GM12878 (cell line): ENCODE data around the gene CNTN6. TPM values are rescaled to one million over a fixed set of nuclear protein-coding genes. Genes with fewer than 3 reads are reported as not detected.

Experiments
- ATAC-seq: fragments of 200-7000 bp; cut with Tn5 transposase; 3 replicates; pipeline ENCODE4 v1.9.1; 2020; ENCODE audit warnings: mild to moderate bottlenecking, moderate library complexity
- BruUV-seq: library from RNA; stranded (reverse); fragments of 400-500 nt; replicated peaks from 2 replicates; lab custom pipeline; 2021; lab: Mats Ljungman, UMichigan
- CTCF ChIA-PET: fragments of 300-600 bp; sonication (Branson Sonifier 250); formaldehyde crosslinking; extraction: SDS; loops from one replicate; lab custom pipeline; 2021; ENCODE audit warnings: inconsistent platforms; lab: Yijun Ruan, JAX
- POLR2A ChIA-PET: fragments of 350-600 bp; formaldehyde crosslinking; extraction: SDS; loops from one replicate; lab custom pipeline; 2021; ENCODE audit warnings: inconsistent platforms; lab: Charles Lee
- RAD21 ChIA-PET: fragments of 300-600 bp; sonication (Branson Sonifier 250); formaldehyde crosslinking; loops from one replicate; lab custom pipeline; 2023; ENCODE audit warnings: antibody characterized with exemption; ENCODE audit not compliant: unreplicated experiment; lab: Charles Lee
- SMC1A ChIA-PET: fragments of 300-600 bp; sonication (Branson Sonifier 250); formaldehyde crosslinking; loops from one replicate; lab custom pipeline; 2023; ENCODE audit not compliant: unreplicated experiment, uncharacterized antibody; lab: Charles Lee
- DNase-seq: peaks from one replicate; pipeline ENCODE4 v3.0.0-alpha.2; 2011; ENCODE audit warnings: low read depth, low spot score
- FAIRE-seq: peaks from 3 replicates; lab custom pipeline; 2011; peaks lifted over from hg19 to GRCh38; lab: Jason Lieb, UNC
- H2AFZ ChIP-seq: 2 replicates; pipeline ENCODE4 v1.6.0; 2011; ENCODE audit warnings: low read depth, low read length, control low read depth; ENCODE audit not compliant: control insufficient read depth
- H3K27ac ChIP-seq: 2 replicates; pipeline ENCODE4 v1.5.1; 2011; ENCODE audit warnings: control low read depth; ENCODE audit not compliant: control insufficient read depth, insufficient read depth
- H3K27me3 ChIP-seq, 2 experiments: replicated peaks in 1 of 2; 2 replicates each; pipeline versions ENCODE4 v1.6.0 to v1.6.1; 2011; ENCODE audit warnings: low read length in 1 of 2; ENCODE audit not compliant: control insufficient read depth in 2 of 2, insufficient read depth in 2 of 2
- H3K36me3 ChIP-seq, 2 experiments: 2 replicates each; pipeline ENCODE4 v1.5.1; 2011; ENCODE audit warnings: low read length in 1 of 2; ENCODE audit not compliant: control insufficient read depth in 2 of 2, insufficient read depth in 2 of 2
- H3K4me1 ChIP-seq: 2 replicates; pipeline ENCODE4 v1.6.1; 2011; ENCODE audit warnings: mild to moderate bottlenecking, low read length, moderate library complexity, mixed read lengths; ENCODE audit not compliant: control insufficient read depth, insufficient read depth
- H3K4me2 ChIP-seq: 2 replicates; pipeline ENCODE4 v1.6.0; 2011; ENCODE audit warnings: control low read depth; ENCODE audit not compliant: control insufficient read depth, insufficient read depth
- H3K4me3 ChIP-seq: fragments of 200-600 bp; sonication (generic); 2 replicates; pipeline ENCODE4 v1.5.1; 2016
- H3K79me2 ChIP-seq: 2 replicates; pipeline ENCODE4 v1.6.0; 2011; ENCODE audit warnings: low read length; ENCODE audit not compliant: control insufficient read depth, insufficient read depth
- H3K9ac ChIP-seq: 2 replicates; pipeline ENCODE4 v1.8.0; 2011; ENCODE audit warnings: low read length, control low read depth, mixed read lengths; ENCODE audit not compliant: control insufficient read depth, insufficient read depth
- H3K9me3 ChIP-seq: replicated peaks from 3 replicates; pipeline ENCODE4 v1.5.1; 2011; ENCODE audit warnings: mild to moderate bottlenecking, low read length; ENCODE audit not compliant: control insufficient read depth, insufficient read depth
- H4K20me1 ChIP-seq: 2 replicates; pipeline ENCODE4 v1.6.0; 2011; ENCODE audit not compliant: control insufficient read depth, insufficient read depth
- BRCA1 ChIP-seq: IDR thresholded peaks from 2 replicates; pipeline ENCODE4 v1.6.1; 2011; ENCODE audit warnings: low read depth, low read length, improper control_type of control experiment
- CUX1 ChIP-seq: IDR thresholded peaks from 2 replicates; pipeline ENCODE4 v1.6.1; 2012; ENCODE audit warnings: improper control_type of control experiment, low read depth, low read length; ENCODE audit not compliant: insufficient replicate concordance
- ETV6 ChIP-seq, 2 experiments: fragments of 450-650 bp in 1 of 2; IDR thresholded peaks in 1 of 2; conservative IDR thresholded peaks in 1 of 2; 2 replicates each; pipeline ENCODE4 v1.6.1; 2014; ENCODE audit warnings: antibody characterized with exemption in 1 of 2, borderline replicate concordance in 1 of 2, low read depth in 1 of 2, mild to moderate bottlenecking in 1 of 2, moderate library complexity in 1 of 2
- KLF5 ChIP-seq: fragments of 450-650 bp; IDR thresholded peaks from 2 replicates; pipeline ENCODE4 v1.6.1; 2014; ENCODE audit warnings: mild to moderate bottlenecking; ENCODE audit not compliant: partially characterized antibody
- LARP7 ChIP-seq: fragments of 450-650 bp; IDR thresholded peaks from 2 replicates; pipeline ENCODE4 v1.6.1; 2017; ENCODE audit warnings: mild to moderate bottlenecking
- MYB ChIP-seq: fragments of 150-350 bp; IDR thresholded peaks from 2 replicates; pipeline ENCODE4 v1.6.1; 2014; ENCODE audit warnings: mild to moderate bottlenecking, low read depth, low read length, borderline replicate concordance
- NFYA ChIP-seq: IDR thresholded peaks from 2 replicates; pipeline ENCODE4 v1.6.1; 2011; ENCODE audit warnings: low read depth, mild to moderate bottlenecking, low read length, improper control_type of control experiment, borderline replicate concordance
- PAX5 ChIP-seq: IDR thresholded peaks from 2 replicates; pipeline ENCODE4 v1.6.1; 2011; ENCODE audit warnings: low read depth, low read length, borderline replicate concordance
- PKNOX1 ChIP-seq: fragments of 450-650 bp; IDR thresholded peaks from 2 replicates; pipeline ENCODE4 v1.6.1; 2016; ENCODE audit warnings: mild to moderate bottlenecking
- RCOR1 ChIP-seq: conservative IDR thresholded peaks from 2 replicates; pipeline ENCODE4 v1.6.1; 2012; ENCODE audit warnings: low read depth, low read length, improper control_type of control experiment
- STAT3 ChIP-seq: IDR thresholded peaks from 2 replicates; pipeline ENCODE4 v1.6.1; 2011; ENCODE audit warnings: low read depth, low read length, improper control_type of control experiment
- SUZ12 ChIP-seq: fragments of 200-600 bp; sonication (generic); IDR thresholded peaks from one replicate; pipeline ENCODE4 v1.6.1; 2018; ENCODE audit warnings: antibody characterized with exemption, mild to moderate bottlenecking; ENCODE audit not compliant: unreplicated experiment
- TARDBP ChIP-seq: IDR thresholded peaks from 2 replicates; pipeline ENCODE4 v1.6.1; 2016; ENCODE audit warnings: borderline replicate concordance
- TCF3 ChIP-seq: IDR thresholded peaks from 2 replicates; pipeline ENCODE4 v1.6.1; 2012; ENCODE audit warnings: low read depth, mild to moderate bottlenecking, low read length, borderline replicate concordance; ENCODE audit not compliant: insufficient read depth
- USF2 ChIP-seq: IDR thresholded peaks from 2 replicates; pipeline ENCODE4 v1.6.1; 2011; ENCODE audit warnings: low read depth, low read length, improper control_type of control experiment, borderline replicate concordance
- in situ Hi-C: fragments of 300-500 bp; cut with MboI; formaldehyde crosslinking; loops from 9 replicates; pipeline ENCODE4 v1.14.3; 2018; ENCODE audit warnings: mixed read lengths
- intact Hi-C: fragments of 100-400 bp; cut with micrococcal nuclease; formaldehyde crosslinking; loops from one replicate; pipeline ENCODE4 v1.14.2; 2022; ENCODE audit not compliant: unreplicated experiment
- polyA plus RNA-seq, 11 experiments: library from polyadenylated mRNA; depleted of rRNA in 4 of 11; unstranded in 6 of 11; stranded (reverse) in 5 of 11; fragments of >200 nt; fragmentation: Nextera tagmentation in 4 of 11; fragmentation: Illumina TruSeq in 1 of 11; extraction: Ambion mirVana in 4 of 11; extraction: Trizol in 1 of 11; gene quantifications; 1 replicate in 1 of 11; 2 replicates in 10 of 11; pipeline versions ENCODE4 v1.2.1 to v1.2.3, GENCODE V29; 2011 to 2016; ENCODE audit warnings: inconsistent platforms in 2 of 11, missing spikeins in 2 of 11, low read depth in 1 of 11
- total RNA-seq, 4 experiments: library from RNA; depleted of rRNA in 3 of 4; stranded (reverse); fragments of >200 nt in 3 of 4; fragmentation: Illumina TruSeq in 1 of 4; extraction: Trizol in 1 of 4; gene quantifications; 2 replicates each; pipeline versions ENCODE4 v1.2.1 to v1.2.3, GENCODE V29; 2013 to 2021

Gene CNTN6
- total and polyA plus RNA-seq, 10 of the 15 experiments (the other 5 are each of a cell fraction or from before 2014, with no cell fraction given): not detected

- Histone ChIP-seq H3K27me3 (no peaks in the 10 kb centered on the region), H3K9me3 (no peaks in the 10 kb centered on the region), H3K4me3 (no peak overlapping the region), H3K4me1 (no peaks in the 10 kb centered on the region), H2AFZ (no peak overlapping the region), H3K36me3 (no peaks in the 10 kb centered on the region), H4K20me1 (no peaks in the 10 kb centered on the region), H3K9ac (no peak overlapping the region), H3K27ac (no peak overlapping the region), H3K4me2 (no peak overlapping the region), H3K79me2 (no peaks in the 10 kb centered on the region)
- SMC1A ChIA-PET: no interaction called here
- DNase-seq (no peak), ATAC-seq (no peak), FAIRE-seq (no peak)
- intact Hi-C loops (no loop called here), in situ Hi-C loops (loop anchor here (25.0 kb wide), 1 partner anchor 1933 kb away; no protein-coding TSS in a partner anchor)
- RAD21 ChIA-PET: no interaction called here
- POLR2A ChIA-PET: no interaction called here
- BruUV-seq: no TSS peak
- CTCF ChIA-PET: no interaction called here
- TF ChIP-seq PKNOX1 (no peak), ETV6 (conservative IDR thresholded peaks at IDR 0.05 in 1 of 2, IDR thresholded peaks at IDR 0.05 in 1 of 2; ENCODE audit: borderline replicate concordance in 1 of 2, low read depth in 1 of 2) (no peak), LARP7 (no peak), STAT3 (no peak), TARDBP (no peak), MYB (no peak), PAX5 (no peak), KLF5 (no peak), RCOR1 (no peak), BRCA1 (no peak), SUZ12 (no peak), CUX1 (no peak), TCF3 (no peak), USF2 (no peak), NFYA (no peak)
Observed at GRCh38 chr3:1079662-1080061, 13.2 kb upstream of the CNTN6 start.
